Measurements from ENCODE around the gene CCDC14.

DNA sequence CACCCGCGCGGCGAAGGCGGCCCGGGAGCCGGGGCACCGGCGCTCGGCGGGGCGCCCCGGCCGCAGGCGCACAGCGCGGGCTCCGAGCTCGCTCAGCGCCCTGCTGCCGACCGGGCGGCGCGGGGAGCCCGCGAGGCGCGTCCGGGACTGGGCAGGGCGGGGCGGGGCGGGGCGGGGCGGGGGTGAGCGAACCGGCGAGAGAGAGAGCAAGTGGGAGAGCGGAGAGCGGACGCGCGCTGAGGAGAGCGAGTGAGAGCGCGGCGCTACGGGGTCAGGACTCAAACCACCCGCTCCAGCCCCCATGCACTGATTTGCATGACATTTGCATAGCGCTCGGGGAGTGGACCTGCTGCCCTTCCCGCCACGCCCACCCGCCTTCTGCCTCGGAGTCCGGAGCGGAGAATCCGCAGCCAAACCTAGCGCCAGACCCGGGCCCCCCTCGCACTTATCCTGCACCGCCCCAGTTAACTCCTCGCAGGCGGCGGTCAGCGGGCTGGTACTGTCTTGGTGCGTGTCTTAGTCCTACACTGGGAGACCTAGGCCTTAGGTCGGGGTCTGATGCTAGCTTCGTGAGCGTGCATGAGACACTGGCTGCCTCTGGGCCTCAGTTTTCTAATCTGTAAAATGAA lies 76.7 kb downstream of the CCDC14 start, which contains the start of gene MYLK:
- no peak for TF ChIP-seq POLR2A (IDR thresholded peaks at IDR 0.05; ENCODE audit: low read length)
- TF ChIP-seq GATA1 (IDR thresholded peaks at IDR 0.05; ENCODE audit: low read depth, low read length), result no peak
